Activated naive CD4-positive, alpha-beta T cell treated with anti-CD3 and anti-CD28 coated beads, Interleukin-2, amount 50 U/mL, for 16 hours (primary cell): Measurements from ENCODE around the gene SCYL3.
"Not testable (repeated sequence)": the region's sequence is repeated elsewhere in the genome, so short reads cannot be mapped to it uniquely, and the experiment has no call there.

ENCODE experiments used
- DNase-seq: peaks from one replicate; pipeline ENCODE4 v3.0.0-alpha.2; 2020

The SCYL3 gene

DNA sequence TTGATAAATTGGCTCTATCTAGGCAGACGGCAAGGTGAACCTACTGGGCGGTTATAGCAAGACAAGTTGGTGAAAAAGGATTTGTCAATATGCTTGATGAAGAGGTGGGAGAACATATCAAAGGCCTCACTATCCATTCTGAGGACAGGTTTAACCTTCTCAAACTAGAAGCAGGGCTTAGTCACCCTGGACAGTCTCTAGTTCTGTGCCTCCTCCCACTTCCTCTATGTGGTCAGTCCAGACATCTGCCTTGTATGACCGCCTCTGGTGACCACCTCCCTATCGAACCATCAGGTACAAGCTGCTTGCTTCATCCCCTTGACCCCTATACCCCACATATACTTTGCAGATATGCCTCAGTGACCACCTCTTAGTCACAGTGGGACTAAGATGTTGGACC is 2.3 kb upstream of the SCYL3 start:
- no peak for DNase-seq

DNA sequence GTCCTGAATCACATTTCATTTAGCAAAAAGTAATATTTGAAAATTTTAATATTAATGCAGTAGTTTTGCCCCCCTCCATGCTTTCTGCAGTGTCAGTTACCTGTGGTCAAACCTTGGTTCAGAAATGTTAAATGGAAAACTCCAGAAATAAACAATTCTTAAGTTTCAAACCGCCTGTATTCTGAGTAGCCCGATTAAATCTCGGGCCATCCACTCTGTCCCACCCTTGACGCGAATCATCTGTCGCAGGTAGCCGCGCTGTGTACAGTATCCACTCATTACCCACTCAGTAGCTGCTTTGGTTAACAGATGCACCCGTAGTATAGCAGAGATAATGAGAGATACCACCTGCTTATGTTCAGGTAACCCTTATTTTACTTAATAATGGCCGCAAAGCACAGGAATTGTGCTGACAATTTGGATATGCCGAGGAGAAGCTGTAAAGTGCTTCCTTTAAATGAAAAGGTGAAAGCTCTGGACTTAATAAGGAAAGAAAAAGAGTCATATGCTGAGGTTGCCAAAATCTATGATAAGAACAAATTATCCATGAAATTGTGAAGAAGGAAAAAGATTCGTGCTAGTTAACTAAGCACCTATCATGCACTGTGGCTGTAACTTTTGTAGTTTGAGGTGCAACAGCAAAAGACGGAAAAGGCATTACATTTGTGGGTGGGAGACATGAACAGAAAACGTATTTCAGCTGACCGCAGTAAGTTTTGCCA is 889 bp upstream of the SCYL3 start:
- no peak for DNase-seq

- peak; percentile 30 for DNase-seq
Measured at GRCh38 chr1:169892927-169893644, 610 bp downstream of the SCYL3 start.

GRCh38 chr1:169892176-169892926 is 1.3 kb downstream of the SCYL3 start:
- no peak for DNase-seq

DNA sequence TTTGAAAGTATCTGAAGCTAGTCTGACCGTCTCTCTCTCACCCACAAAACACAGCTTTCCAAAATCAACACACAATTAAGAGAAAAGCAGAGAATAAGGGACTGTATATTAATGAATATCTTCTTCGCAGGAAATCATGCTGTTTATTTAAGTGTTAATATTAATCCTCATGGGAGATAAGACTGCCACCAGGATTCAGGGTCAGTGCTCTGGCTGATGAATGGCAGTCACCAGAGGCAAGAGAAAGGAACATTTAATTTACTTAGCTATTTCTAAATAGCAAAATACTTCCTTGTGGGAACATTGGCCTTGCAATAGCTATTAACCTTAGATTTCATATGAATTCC is 2.2 kb downstream of the SCYL3 start:
- no peak for DNase-seq

GRCh38 chr1:169890761-169891538 is 2.7 kb downstream of the SCYL3 start:
- DNase-seq = peak; percentile 19

DNA sequence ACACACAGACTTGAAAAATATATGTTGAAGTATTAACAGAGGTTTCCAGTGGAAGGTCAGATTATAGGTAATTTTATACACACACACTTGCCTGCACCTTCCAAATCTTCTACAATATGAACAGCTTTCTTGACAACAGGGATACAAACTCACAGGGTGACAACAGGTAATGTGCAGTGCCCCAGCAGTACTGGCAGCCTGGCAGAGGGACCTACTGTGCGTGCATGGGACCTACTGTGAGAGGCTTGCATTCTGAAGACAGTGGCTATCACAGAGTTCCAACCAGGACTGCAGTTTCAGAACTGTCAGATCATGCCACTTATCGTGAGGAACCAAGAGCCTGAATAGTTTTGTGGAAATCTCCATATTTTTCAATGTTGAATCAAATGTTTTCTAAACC is 3.8 kb downstream of the SCYL3 start:
- DNase-seq = no peak

- no peak for DNase-seq
Measured at GRCh38 chr1:169886931-169887330, 6.8 kb downstream of the SCYL3 start.

DNA sequence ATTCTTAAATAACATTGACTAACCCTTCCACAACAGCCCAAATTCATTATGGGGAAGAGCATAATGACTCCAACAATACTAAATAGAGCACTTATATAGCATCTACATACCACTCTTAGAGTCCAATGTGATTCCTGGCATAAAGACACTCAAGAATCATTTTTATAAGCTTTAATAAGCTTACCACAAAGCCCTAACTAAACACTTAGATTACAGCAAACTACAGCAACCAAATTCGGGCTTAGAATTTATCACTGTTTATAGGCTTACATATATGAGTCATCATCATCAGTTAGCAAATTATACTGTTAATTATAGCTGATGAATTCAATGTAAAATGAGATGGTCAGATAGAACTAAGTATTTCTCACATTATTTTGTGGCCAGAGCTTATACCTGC is 7.3 kb downstream of the SCYL3 start:
- no peak for DNase-seq

DNA sequence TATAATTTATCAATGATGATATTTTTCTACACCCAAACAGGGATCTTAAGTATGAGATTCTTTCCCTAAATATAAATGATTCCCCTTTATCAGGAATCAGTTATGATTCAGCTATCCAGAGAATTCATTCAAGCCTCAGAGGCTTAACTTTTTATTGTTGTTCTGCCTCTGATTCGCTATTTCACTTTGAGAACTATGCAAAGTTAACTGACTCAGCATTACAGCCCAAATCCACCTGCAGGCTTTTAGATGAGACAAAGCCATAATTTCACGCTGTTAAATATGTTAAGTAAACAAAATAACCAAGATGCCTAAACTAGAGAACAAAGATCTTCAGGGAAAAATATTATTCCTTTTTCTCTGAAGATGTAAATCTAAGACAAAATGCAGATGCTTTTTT is 8.5 kb downstream of the SCYL3 start:
- no peak for DNase-seq

GRCh38 chr1:169884634-169885033 is 9.1 kb downstream of the SCYL3 start:
- no peak for DNase-seq

GRCh38 chr1:169882039-169882511 is 11.6 kb downstream of the SCYL3 start:
- DNase-seq = no peak

DNA sequence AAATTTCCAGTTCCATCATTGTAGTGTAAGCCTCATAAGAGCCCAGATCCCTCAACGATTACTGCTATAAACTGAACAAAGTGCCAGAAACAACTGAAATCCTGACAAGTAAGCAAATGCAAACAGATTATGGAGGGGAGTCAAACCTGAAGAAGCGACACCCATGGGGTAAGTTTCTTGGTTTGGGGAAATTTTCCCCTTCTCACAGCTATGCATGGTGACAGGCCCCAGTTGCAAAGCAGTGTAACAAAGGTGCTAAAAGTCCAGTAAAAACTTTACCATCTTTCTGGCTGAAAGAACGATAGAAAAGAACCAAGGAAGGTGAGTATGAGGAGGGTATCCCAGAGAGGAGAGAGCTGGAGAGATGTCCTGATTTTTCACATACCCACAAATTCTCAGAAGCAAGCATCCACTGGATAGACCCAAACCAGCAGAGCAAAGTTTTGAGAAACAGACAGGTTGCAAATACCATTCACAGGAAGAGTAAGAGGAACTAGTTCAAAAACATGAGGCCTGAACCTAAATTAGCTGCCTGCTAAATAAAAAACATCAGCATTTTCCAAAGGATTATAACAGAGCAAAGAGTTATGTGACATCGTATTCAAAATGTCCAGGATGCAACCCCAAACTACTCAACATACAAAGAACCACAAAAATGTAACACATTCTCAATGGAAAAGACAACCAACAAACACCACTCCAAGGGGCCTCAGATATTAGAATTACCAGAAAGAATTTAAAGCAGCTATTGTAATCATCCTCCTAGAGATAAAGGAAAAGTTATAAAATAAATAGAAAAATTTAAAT is 14.5 kb downstream of the SCYL3 start:
- no peak for DNase-seq

- DNase-seq = no peak
Measured at GRCh38 chr1:169878498-169878897, 15.2 kb downstream of the SCYL3 start.

DNA sequence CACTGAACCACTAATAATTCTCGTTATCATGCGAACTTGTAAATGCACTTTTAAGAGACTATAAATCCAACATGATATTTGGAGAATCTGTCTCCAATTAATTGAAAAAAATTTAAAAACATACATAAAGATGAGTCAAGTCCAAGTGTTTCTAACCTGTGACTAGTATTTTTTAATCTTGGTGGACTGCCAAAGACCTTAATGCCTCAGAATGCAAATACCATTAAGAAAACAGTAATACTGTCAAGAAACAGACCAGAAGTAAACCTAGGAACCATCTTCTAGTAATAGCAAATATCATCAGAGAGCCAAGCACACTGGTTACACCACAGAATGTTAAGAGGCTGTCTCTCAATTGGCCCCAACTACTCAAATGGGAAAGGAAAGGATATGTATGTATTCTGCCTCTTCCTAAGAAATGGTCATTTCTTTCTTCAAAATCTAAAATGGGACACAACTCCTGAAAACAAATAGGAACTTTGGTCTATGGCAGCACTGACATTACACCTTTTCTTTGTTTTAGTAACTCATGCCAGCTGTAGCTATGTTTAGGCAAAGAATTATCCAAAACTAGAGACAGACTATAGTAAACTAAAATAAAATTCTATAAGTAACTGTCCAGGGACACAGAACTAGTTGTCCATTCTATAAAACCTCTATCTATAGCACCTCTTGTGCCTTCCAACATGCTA is 15.8 kb downstream of the SCYL3 start:
- no peak for DNase-seq

DNA sequence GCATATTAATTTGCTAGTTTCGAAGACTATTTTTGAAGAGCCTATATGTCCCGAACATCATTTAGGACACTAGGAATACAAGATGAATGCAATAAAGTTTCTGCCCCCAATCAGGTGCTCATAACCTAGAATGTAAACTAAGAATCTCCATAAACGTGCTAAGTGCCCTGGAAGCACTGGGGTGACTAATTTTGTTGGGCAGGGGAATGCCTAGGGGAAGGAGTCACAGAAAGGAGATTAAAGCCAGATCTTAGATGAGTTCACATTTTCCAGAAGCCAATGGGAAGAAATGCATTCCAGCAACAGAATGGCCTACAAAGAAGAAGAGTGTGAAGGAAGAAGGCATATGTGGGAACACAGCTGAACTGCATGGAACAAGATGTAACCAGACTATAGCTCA is 19.5 kb downstream of the SCYL3 start:
- no peak for DNase-seq

GRCh38 chr1:169873582-169874199 is 20.0 kb downstream of the SCYL3 start:
- no peak for DNase-seq

DNA sequence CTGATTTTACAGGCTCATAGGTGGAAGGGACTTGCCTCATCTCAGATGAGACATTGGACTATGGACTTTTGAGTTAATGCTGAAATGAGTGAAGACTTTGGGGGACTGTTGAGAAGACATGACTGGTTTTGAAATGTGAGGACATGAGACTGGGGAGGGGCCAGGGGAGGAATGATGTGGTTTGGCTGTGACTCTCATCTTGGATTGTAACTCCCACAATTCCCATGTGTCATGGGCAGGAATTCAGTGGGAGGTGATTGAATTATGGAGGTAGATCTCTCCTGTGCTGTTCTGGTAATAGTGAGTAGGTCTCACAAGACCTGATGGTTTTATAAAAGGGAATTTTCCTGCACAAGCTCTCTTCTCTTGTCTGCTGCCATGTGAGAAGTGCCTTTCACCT is 20.8 kb downstream of the SCYL3 start:
- no peak for DNase-seq

DNA sequence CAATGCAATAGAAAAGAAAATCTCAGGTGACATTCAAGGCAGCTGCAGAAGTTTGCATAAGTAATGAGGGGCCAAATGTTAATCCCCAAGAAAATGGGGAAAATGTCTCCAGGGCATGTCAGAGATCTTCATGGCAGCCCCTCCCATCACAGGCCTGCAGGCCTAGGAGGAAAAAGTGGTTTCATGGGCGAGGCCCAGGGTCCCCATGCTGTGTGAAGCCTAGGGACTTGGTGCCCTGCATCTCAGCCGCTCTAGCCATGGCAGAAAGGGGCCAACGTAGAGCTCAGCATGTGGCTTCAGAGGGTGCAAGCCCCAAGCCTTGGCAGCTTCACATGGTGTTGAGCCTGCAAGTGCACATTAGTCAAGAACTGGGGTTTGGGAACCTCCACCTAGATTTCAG is 21.7 kb downstream of the SCYL3 start:
- not testable (repeated sequence) for DNase-seq

GRCh38 chr1:169869426-169869825 is 24.3 kb downstream of the SCYL3 start:
- no peak for DNase-seq

DNA sequence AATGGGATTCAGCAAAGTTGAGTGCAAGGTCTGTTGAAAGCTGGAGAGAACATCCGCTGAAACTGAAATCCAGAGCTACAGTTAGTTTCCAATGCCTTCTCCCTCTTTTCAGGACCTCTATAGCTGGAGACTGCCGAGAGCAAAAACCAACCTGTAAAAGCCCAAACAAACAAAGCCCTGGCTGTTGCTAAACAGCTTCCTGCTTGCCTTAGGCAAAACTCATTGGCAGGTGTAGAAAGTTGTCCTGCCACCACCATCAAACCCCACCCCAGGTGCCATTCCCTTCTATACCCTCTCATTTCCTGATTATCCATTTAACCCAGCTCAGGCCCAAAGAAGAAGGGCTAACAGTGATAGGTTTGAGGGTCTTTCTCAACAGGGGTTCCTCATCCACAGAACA is 24.7 kb downstream of the SCYL3 start:
- no peak for DNase-seq
